Adipocyte (in vitro differentiated cells): ENCODE measurements around the gene TUSC1.
"Not testable (repeated sequence)": the region's sequence is repeated elsewhere in the genome, so short reads cannot be mapped to it uniquely, and the experiment has no call there.

Experiments
- DNase-seq: peaks from one replicate; pipeline ENCODE4 v3.0.0-alpha.2; 2015; ENCODE audit warnings: low read depth
- H3K27me3 ChIP-seq: replicated peaks from 2 replicates; pipeline ENCODE4 v1.7.0; 2013; ENCODE audit warnings: mild to moderate bottlenecking, low read length, moderate library complexity; ENCODE audit not compliant: control insufficient read depth, insufficient read depth
- H3K36me3 ChIP-seq: 2 replicates; pipeline ENCODE4 v1.7.0; 2013; ENCODE audit warnings: low read length, mild to moderate bottlenecking, moderate library complexity; ENCODE audit not compliant: control insufficient read depth, insufficient read depth, severe bottlenecking
- H3K4me1 ChIP-seq: 2 replicates; pipeline ENCODE4 v1.7.0; 2013; ENCODE audit warnings: mild to moderate bottlenecking, low read length, moderate library complexity; ENCODE audit not compliant: control insufficient read depth, insufficient read depth
- H3K4me3 ChIP-seq: 2 replicates; pipeline ENCODE4 v1.7.0; 2013; ENCODE audit warnings: mild to moderate bottlenecking, low read length, moderate library complexity
- H3K9ac ChIP-seq: 2 replicates; pipeline ENCODE4 v1.7.0; 2013; ENCODE audit warnings: mild to moderate bottlenecking, low read length, moderate library complexity
- H3K9me3 ChIP-seq: 2 replicates; pipeline ENCODE4 v1.7.0; 2013; ENCODE audit warnings: mild to moderate bottlenecking, low read length, moderate library complexity; ENCODE audit not compliant: control insufficient read depth

Gene TUSC1

DNA sequence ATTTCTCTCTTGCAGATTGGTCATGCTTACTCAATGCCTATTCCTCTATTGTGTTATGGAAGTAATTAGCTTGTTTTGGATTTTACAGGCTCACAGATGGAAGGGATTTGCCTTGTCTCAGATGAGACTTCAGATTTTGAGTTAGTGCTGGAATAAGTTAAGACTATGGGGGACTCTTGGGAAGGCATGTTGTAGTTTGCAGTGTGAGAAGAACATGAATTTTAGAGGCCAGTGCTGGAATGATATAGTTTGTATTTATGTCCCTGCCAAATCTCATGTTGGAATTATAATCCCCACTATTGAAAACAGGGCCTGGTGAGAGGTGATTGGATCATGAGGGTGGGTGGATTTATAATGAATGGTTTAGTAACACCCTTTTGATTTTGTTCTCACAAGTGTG is 6.1 kb upstream of the TUSC1 start:
- Histone ChIP-seq H3K4me3 (no peak overlapping the region), H3K4me1 (peaks cover 23% of the 10 kb centered on the region), H3K27me3 (no peaks in the 10 kb centered on the region), H3K36me3 (no peaks in the 10 kb centered on the region), H3K9me3 (peaks cover 3% of the 10 kb centered on the region), H3K9ac (no peak overlapping the region)
- DNase-seq = peak; percentile 34

DNA sequence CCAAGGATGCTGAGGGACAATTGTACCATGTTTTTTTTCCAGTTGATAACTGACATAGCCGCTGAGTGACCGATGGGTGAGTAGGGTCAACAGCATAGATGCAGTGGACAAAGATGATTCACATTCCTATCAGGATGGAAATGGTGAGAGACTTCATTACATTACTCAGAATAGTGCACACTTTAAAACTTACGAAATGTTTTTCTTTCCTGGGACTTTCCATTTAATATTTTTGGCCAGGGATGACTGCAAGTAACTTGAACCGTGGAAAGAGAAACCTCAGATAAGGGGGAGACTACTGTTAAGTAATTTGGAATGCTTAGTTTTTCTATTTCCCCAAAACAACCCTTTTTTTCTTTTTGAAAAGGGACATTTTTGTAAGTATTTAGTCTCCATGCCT is 3.0 kb upstream of the TUSC1 start:
- Histone ChIP-seq H3K4me3 (peak overlapping the region; percentile 32), H3K4me1 (peaks cover 39% of the 10 kb centered on the region), H3K27me3 (no peaks in the 10 kb centered on the region), H3K9ac (peak overlapping the region; percentile 62), H3K9me3 (peaks cover 3% of the 10 kb centered on the region), H3K36me3 (no peaks in the 10 kb centered on the region)
- peak; percentile 87 for DNase-seq

DNA sequence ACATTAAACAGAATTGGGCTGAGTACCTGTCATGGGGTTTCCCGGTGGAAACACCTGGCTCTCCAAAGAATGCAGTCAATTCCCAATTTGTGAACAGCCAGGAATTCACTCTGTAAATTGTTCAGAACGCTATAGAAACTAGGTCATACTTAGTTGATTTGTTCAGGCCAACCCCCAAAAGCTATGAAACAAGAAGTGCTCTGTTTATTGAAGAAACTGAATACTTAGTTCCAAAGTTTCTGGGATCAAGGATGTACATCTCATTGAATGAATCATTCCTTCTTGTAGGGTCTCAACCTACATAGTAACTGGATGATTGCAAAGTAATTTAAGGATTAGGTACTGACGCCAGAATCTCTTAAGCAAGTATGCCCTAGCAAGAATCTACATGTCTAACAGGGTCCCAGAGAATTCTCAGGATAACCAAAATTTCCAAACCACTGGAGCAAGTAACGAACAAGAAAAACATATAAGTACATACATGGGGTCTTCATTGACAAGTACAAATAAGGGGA is 659 bp upstream of the TUSC1 start:
- peak; percentile 59 for DNase-seq
- Histone ChIP-seq H3K36me3 (no peaks in the 10 kb centered on the region), H3K4me1 (peaks cover 45% of the 10 kb centered on the region), H3K4me3 (peak overlapping the region; percentile 94), H3K9me3 (peaks cover 3% of the 10 kb centered on the region), H3K27me3 (no peaks in the 10 kb centered on the region), H3K9ac (peak overlapping the region; percentile 99)

DNA sequence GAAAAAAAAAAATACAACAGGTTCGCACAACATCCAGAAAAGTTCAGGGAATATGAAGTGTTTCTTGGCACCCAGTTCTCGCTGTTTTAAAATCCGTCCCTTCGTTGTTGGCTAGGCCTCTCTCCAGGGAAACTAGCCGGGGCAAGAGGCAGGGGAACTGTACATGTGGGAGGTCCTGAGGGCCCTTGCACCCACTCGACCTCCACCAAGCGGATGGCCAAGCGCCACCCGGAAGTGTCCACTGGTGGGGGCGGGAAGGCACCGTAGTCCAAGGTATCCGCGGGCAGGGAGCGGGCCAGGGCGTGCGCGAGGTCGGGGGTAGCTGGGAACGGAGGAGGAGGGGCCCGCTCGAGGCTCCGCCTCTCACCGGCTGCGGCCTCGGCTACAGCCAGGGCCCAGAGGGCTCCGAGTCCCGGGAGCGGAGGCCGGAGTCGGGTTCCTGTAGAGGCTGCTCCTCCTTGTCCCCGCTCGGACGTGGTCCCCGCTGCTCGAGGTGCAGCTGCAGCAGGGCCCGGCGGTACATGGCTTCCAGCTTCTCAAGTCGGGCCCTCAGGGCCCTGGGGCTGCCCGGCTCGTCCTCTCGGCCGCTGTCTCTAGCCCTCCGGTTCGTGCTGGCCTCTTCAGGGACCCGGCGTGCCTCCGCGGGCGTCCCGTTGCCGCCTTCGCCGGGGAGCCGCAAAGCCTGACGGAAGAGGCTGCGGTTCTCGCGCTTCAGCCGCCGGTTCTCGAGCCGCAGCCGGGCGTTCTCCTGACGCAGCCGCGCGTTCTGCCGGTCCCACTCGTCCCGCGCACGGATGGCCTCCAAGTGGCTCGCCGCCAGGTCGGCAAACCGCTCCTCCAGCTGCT is 720 bp downstream of the TUSC1 start:
- peaks cover 45% of the 10 kb centered on the region for H3K4me1 ChIP-seq
- H3K9me3 ChIP-seq = no peaks in the 10 kb centered on the region
- H3K4me3 ChIP-seq = peak overlapping the region; percentile 94
- peak; percentile 86 for DNase-seq
- peak overlapping the region; percentile 99 for H3K9ac ChIP-seq
- no peaks in the 10 kb centered on the region for H3K27me3 ChIP-seq
- no peaks in the 10 kb centered on the region for H3K36me3 ChIP-seq

DNA sequence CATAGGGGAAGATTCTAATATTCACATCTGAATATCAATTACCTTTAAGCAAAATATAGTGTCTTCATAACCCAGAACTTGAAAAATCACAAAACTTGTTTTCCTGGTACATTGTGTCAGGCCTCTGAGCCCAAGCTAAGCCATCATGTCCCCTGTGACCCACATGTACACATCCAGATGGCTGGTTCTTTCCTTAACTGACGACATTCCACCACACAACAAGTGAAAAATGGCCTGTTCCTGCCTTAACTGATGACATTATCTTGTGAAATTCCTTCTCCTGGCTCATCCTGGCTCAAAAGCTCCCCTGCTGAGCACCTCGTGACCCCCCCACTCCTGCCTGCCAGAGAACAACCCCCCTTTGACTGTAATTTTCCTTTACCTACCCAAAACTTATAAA is 2.4 kb downstream of the TUSC1 start:
- not testable (repeated sequence) for H3K9me3 ChIP-seq

DNA sequence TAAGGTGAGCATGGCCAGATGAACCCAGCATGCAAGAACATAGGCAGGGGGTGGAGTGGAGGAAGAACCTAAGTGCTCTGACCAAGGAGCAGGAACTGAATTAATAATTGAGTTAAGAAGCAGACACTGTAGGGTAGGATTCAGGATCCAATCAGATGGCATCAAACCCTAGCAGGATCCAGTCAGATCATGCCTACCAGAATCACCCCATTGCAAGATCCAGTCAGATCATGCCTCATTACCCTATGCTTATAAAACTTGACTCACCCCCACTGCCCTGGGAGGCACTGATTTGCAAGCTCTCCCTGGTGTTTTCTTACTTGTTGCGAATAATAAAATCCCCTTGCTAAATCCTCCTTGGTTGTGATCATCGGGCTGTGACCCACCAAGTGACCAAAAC is 19.7 kb downstream of the TUSC1 start:
- H3K9ac ChIP-seq = no peak overlapping the region
- H3K4me3 ChIP-seq = no peak overlapping the region
- DNase-seq = no peak
- no peaks in the 10 kb centered on the region for H3K4me1 ChIP-seq
- no peaks in the 10 kb centered on the region for H3K9me3 ChIP-seq
- no peaks in the 10 kb centered on the region for H3K36me3 ChIP-seq
- no peaks in the 10 kb centered on the region for H3K27me3 ChIP-seq

More for the DNA sequence above, 2.4 kb downstream of the TUSC1 start:
- H3K27me3 ChIP-seq, DNase-seq, H3K9ac ChIP-seq, H3K36me3 ChIP-seq: not testable (repeated sequence)
- Histone ChIP-seq H3K4me3 (peak overlapping the region; percentile 94), H3K4me1 (peaks cover 34% of the 10 kb centered on the region)

DNA sequence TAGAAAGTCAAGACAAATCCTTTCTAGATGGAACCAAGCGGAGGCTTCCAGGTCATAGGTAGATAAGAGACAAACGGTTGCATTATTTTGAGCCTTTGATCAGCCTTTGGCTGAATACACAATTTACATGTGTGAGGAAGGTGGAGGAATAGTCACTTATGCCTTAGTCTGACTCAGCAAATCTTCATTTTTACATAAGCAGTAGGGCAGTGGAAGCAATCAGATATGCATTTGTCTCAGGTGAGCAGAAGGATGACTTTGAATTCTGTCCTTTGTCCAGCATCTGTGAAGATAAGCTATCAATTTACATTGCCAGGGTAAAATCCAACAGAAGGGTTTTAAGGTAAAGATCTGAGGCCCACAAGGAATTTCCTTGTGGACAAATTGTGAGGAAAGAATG is 23.8 kb downstream of the TUSC1 start:
- DNase-seq = no peak
- H3K4me3 ChIP-seq = no peak overlapping the region
- no peak overlapping the region for H3K9ac ChIP-seq
- no peaks in the 10 kb centered on the region for H3K27me3 ChIP-seq
- no peaks in the 10 kb centered on the region for H3K9me3 ChIP-seq
- no peaks in the 10 kb centered on the region for H3K36me3 ChIP-seq
- no peaks in the 10 kb centered on the region for H3K4me1 ChIP-seq

DNA sequence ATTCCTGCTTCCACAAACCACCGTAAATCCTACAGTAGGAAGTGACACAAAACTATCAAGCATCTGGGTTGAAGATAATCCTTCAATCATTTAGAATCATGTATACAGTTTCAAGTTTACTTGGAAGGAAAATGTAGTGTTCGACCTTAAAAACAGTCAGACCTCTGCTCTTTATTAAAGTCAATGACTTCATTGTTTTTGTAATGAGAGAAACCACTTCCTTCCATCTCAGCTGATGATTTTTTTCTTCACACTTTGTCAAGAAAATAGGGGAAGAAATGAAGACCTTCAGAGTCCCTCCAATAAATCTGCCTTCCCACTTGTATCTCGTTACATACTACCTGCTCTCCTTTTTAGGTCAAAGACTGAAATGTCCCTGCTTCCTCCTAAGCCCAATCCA is 30.1 kb downstream of the TUSC1 start:
- H3K4me3 ChIP-seq = no peak overlapping the region

DNA sequence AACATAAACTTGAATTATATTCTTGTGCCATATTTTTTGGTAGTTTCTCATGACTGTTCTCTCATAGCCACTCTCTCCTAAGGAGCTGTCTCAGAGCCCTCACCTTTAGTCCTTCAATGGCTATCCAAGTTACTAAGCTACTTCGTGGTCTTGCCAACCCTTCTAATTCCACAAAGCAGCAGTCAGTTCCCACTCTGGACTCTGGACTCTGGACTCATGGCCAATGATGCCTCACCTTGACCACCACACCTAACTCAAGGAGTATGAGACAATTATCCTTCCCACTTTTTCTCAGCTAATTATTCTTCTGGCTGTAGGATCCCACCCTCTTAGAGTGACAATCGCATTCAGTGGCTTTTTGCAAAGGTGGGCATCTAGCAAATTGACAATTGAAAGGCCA is 42.2 kb downstream of the TUSC1 start:
- H3K9ac ChIP-seq = no peak overlapping the region
- H3K27me3 ChIP-seq = no peaks in the 10 kb centered on the region
- peaks cover 4% of the 10 kb centered on the region for H3K4me1 ChIP-seq
- no peak for DNase-seq
- no peak overlapping the region for H3K4me3 ChIP-seq
- H3K9me3 ChIP-seq = no peaks in the 10 kb centered on the region
- no peaks in the 10 kb centered on the region for H3K36me3 ChIP-seq

More for the DNA sequence above, 30.1 kb downstream of the TUSC1 start:
- DNase-seq = no peak
- Histone ChIP-seq H3K9ac (no peak overlapping the region), H3K27me3 (no peaks in the 10 kb centered on the region), H3K36me3 (no peaks in the 10 kb centered on the region), H3K4me1 (no peaks in the 10 kb centered on the region), H3K9me3 (no peaks in the 10 kb centered on the region)

DNA sequence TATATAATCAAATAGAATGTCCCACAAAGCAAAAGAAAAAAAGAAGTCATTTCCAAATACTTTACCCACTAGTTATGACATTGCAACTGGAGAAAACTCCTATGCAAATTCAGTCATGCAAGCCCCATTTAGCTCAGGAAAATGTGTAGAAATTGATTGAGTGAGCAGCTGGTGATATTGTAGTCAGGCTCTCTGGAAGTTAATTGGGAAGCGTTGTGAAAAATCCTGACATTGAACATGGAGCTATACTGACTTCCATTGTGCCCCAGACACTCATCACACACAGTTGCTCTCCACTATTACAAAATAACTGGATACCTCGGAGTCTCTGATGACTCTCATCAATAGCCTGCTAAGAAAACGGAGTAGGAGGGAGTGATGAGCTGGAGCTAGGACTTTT is 49.0 kb downstream of the TUSC1 start:
- no peak for DNase-seq
- peaks cover 4% of the 10 kb centered on the region for H3K4me1 ChIP-seq
- H3K9me3 ChIP-seq = no peaks in the 10 kb centered on the region
- H3K9ac ChIP-seq = no peak overlapping the region
- no peaks in the 10 kb centered on the region for H3K36me3 ChIP-seq
- no peak overlapping the region for H3K4me3 ChIP-seq
- H3K27me3 ChIP-seq = no peaks in the 10 kb centered on the region
